Muscle layer of duodenum (tissue), 2 donors: ENCODE data around the gene PSIP1.
"Not testable (repeated sequence)": the region's sequence is repeated elsewhere in the genome, so short reads cannot be mapped to it uniquely, and the experiment has no call there.

Experiments used
- H3K27ac ChIP-seq: one replicate; pipeline ENCODE4 v1.7.0; 2013; ENCODE audit warnings: mild to moderate bottlenecking, low read length
- H3K27me3 ChIP-seq: one replicate; pipeline ENCODE4 v1.7.0; 2013; ENCODE audit warnings: low read depth, mild to moderate bottlenecking, control low read depth, low read length
- H3K36me3 ChIP-seq, 2 donors: one replicate each; pipeline ENCODE4 v1.7.0; 2013; ENCODE audit warnings: low read length in 2 of 2, control low read depth in 1 of 2, mild to moderate bottlenecking in 1 of 2; ENCODE audit not compliant: insufficient read depth in 2 of 2, control insufficient read depth in 1 of 2
- H3K4me1 ChIP-seq, 2 donors: one replicate each; pipeline ENCODE4 v1.7.0; 2013; ENCODE audit warnings: low read length in 2 of 2, mild to moderate bottlenecking in 2 of 2, control low read depth in 1 of 2, moderate library complexity in 1 of 2; ENCODE audit not compliant: insufficient read depth in 2 of 2, control insufficient read depth in 1 of 2
- H3K4me3 ChIP-seq, 2 donors: one replicate each; pipeline ENCODE4 v1.7.0; 2013; ENCODE audit warnings: low read length in 2 of 2, low read depth in 1 of 2, mild to moderate bottlenecking in 1 of 2
- H3K9me3 ChIP-seq, 2 donors: one replicate each; pipeline ENCODE4 v1.7.0; 2013; ENCODE audit warnings: low read length in 2 of 2, control low read depth in 1 of 2, mild to moderate bottlenecking in 1 of 2; ENCODE audit not compliant: control insufficient read depth in 1 of 2
- donor health status: healthy.

PSIP1 gene

DNA sequence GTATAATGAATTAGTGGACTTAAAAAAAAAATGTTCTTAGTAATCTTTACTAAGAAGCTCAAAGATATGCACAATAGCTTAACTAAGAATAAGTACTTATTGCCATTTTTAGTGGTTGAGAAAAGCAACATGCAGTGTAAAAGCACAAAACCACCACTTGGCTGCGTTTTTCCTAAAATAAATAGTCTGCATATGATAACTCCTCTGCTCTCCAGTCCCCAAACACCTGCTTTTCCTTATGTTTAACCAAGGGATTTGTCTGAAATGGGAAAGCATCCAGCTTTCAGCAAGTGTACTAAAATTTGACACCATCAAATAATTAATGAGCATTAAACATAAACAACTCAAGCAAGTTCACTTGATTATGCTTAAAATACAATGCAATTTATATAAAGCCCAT lies 41.4 kb downstream of the PSIP1 start:
- no peaks in the 10 kb centered on the region for H3K27me3 ChIP-seq
- no peak overlapping the region for H3K27ac ChIP-seq
- H3K9me3 ChIP-seq: no peaks in the 10 kb centered on the region
- peaks cover 35 to 62% of the 10 kb centered on the region in 2 donors for H3K36me3 ChIP-seq
- no peak overlapping the region for H3K4me3 ChIP-seq
- no peaks in the 10 kb centered on the region for H3K4me1 ChIP-seq

DNA sequence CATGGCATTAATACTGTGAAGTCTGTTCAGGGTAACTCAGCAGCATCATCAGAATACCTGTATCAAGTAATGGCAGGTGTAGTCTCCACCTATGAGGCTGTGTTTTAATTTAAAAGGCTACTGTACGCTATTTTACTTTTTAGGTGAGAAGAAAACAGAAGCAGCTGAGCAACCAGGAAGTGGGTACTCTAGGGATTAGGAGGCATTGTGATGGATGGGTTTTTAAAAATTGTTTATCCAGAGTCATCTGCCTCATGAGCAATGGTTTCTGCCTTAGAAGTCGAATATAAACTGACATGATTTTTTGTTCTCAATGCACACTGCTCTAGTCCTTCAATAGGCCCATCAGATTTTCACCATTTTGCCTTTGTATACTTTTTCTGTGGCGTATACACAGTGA lies 42.6 kb downstream of the PSIP1 start:
- H3K27me3 ChIP-seq: no peaks in the 10 kb centered on the region
- H3K4me1 ChIP-seq: no peaks in the 10 kb centered on the region
- H3K4me3 ChIP-seq: no peak overlapping the region
- H3K27ac ChIP-seq: no peak overlapping the region
- H3K36me3 ChIP-seq: peaks cover 38 to 58% of the 10 kb centered on the region in 2 donors
- H3K9me3 ChIP-seq: no peaks in the 10 kb centered on the region

DNA sequence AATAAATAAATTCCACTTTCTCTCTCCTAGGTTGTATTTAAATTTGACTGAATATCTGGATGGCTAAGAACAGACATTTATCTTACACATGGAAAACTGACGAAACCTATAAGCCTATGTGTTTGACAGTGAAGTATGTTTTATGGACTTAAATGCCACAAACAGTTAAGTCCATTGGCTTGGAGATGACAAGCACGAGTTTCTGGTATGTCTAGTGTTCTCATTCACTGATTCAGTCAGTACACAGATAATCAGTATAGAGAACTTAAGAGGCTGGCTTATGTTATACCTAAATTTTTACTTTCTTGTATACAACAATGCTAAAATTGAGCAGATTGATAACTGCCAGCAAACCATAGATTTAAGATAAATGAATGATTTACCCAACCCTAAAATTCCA lies 49.2 kb downstream of the PSIP1 start:
- Histone ChIP-seq H3K4me1 (no peaks in the 10 kb centered on the region), H3K36me3 (peaks cover 57 to 66% of the 10 kb centered on the region in 2 donors), H3K9me3 (no peaks in the 10 kb centered on the region), H3K27ac (no peak overlapping the region), H3K4me3 (no peak overlapping the region), H3K27me3 (no peaks in the 10 kb centered on the region)

DNA sequence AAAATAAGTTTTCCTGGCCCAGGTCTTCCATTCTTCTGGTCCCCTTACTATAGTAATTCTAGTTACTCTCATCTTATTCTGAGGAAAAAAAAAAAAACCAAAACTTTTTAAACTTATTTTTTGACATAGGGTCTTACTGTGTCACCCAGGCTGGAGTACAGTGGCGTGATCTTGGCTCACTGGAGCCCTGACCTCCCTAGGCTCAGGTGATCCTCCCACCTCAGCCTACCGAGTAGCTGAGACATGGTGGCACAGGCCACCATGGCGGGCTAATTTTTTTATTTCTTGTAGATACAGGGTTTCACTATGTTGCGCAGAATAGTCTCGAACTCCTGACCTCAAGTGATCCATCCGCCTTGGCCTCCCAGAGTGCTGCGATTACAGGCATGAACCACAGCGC lies 49.7 kb downstream of the PSIP1 start:
- no peak overlapping the region for H3K4me3 ChIP-seq
- no peaks in the 10 kb centered on the region for H3K9me3 ChIP-seq
- peaks cover 53 to 66% of the 10 kb centered on the region in 2 donors for H3K36me3 ChIP-seq
- H3K27ac ChIP-seq: no peak overlapping the region
- H3K27me3 ChIP-seq: no peaks in the 10 kb centered on the region
- H3K4me1 ChIP-seq: no peaks in the 10 kb centered on the region

GRCh38 chr9:15453956-15454355 lies 56.8 kb downstream of the PSIP1 start:
- Histone ChIP-seq H3K27me3 (no peaks in the 10 kb centered on the region), H3K4me1 (no peaks in the 10 kb centered on the region), H3K4me3 (no peak overlapping the region), H3K36me3 (peaks cover 42 to 66% of the 10 kb centered on the region in 2 donors), H3K27ac (no peak overlapping the region), H3K9me3 (no peaks in the 10 kb centered on the region)

- Histone ChIP-seq H3K27me3 (no peaks in the 10 kb centered on the region), H3K9me3 (no peaks in the 10 kb centered on the region), H3K36me3 (peaks cover 46 to 58% of the 10 kb centered on the region in 2 donors), H3K27ac (no peak overlapping the region), H3K4me3 (no peak overlapping the region), H3K4me1 (no peaks in the 10 kb centered on the region)
Observed at GRCh38 chr9:15444141-15444540, 66.6 kb downstream of the PSIP1 start.

- H3K27ac ChIP-seq, H3K27me3 ChIP-seq, H3K9me3 ChIP-seq, H3K4me3 ChIP-seq, H3K4me1 ChIP-seq: not testable (repeated sequence)
- peaks cover 29 to 46% of the 10 kb centered on the region in 2 donors for H3K36me3 ChIP-seq
Observed at GRCh38 chr9:15442264-15442663, 68.5 kb downstream of the PSIP1 start.

DNA sequence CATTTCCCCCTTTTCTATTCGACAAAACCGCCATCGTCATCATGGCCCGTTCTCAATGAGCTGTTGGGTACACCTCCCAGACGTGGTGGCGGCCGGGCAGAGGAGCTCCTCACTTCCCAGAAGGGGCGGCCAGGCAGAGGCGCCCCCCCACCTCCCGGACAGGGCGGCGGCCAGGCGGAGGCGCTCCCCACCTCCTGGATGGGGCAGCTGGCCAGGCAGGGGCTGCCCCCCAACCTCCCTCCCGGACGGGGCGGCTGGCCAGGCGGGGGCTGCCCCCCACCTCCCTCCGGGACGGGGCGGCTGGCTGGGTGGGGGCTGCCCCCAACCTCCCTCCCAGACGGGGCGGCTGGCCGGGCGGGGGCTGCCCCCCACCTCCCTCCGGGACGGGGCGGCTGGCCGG lies 68.9 kb downstream of the PSIP1 start:
- H3K36me3 ChIP-seq: peaks cover 25 to 42% of the 10 kb centered on the region in 2 donors

DNA sequence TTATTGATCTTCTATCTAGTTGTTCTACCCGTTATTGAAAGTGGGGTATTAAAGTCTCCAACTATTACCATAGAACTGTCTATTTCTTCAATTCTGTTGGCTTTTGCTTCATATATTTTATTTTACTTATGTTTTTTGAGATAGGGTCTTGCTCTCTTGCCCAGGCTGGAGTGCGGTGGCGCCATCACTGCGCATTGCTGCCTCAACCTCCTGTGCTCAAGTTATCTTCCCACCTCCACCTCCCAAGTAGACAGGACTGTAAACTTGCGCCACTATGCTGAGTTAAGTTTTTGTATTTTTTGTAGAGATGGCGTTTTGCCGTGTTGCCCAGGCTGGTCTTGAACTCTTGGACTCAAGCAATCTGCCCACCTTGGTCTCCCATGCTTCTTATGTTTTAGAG lies 71.9 kb downstream of the PSIP1 start:
- no peak overlapping the region for H3K27ac ChIP-seq
- H3K27me3 ChIP-seq: no peaks in the 10 kb centered on the region
- H3K4me1 ChIP-seq: no peaks in the 10 kb centered on the region
- no peaks in the 10 kb centered on the region for H3K9me3 ChIP-seq
- H3K36me3 ChIP-seq: peaks cover 11 to 25% of the 10 kb centered on the region in 2 donors
- no peak overlapping the region for H3K4me3 ChIP-seq

More for the DNA sequence above, 68.9 kb downstream of the PSIP1 start:
- H3K9me3 ChIP-seq, H3K27ac ChIP-seq, H3K4me1 ChIP-seq, H3K27me3 ChIP-seq, H3K4me3 ChIP-seq: not testable (repeated sequence)

- Histone ChIP-seq H3K4me1 (peaks cover 0 to 12% of the 10 kb centered on the region in 2 donors), H3K9me3 (no peaks in the 10 kb centered on the region), H3K36me3 (peaks cover 16 to 18% of the 10 kb centered on the region in 2 donors), H3K4me3 (no peak overlapping the region), H3K27ac (no peak overlapping the region), H3K27me3 (no peaks in the 10 kb centered on the region)
Observed at GRCh38 chr9:15433661-15434060, 77.1 kb downstream of the PSIP1 start.

DNA sequence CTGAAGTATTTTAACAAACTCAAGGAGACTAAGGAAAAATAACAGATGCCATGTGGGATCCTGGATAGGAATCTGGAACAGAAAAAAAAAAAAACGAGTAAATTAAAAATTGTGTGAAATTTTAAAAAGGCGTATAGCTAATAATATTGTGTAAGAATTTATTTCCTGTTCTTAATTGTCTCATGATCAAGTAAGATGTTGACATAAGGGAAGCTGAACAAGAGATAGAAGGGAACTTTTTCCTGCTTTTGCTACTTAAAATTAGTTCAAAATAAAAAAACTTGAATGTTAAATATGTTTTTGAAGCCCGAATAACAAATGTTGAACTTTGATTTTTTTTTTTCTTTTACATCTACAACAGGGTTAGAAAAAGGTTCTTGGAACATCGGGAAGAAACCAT lies 77.6 kb downstream of the PSIP1 start:
- Histone ChIP-seq H3K4me1 (peaks cover 0 to 12% of the 10 kb centered on the region in 2 donors), H3K4me3 (no peak overlapping the region), H3K27me3 (no peaks in the 10 kb centered on the region), H3K27ac (no peak overlapping the region), H3K9me3 (no peaks in the 10 kb centered on the region), H3K36me3 (peaks cover 16 to 17% of the 10 kb centered on the region in 2 donors)
